ENCODE measurements around the gene COX4I2.

COX4I2 gene

DNA sequence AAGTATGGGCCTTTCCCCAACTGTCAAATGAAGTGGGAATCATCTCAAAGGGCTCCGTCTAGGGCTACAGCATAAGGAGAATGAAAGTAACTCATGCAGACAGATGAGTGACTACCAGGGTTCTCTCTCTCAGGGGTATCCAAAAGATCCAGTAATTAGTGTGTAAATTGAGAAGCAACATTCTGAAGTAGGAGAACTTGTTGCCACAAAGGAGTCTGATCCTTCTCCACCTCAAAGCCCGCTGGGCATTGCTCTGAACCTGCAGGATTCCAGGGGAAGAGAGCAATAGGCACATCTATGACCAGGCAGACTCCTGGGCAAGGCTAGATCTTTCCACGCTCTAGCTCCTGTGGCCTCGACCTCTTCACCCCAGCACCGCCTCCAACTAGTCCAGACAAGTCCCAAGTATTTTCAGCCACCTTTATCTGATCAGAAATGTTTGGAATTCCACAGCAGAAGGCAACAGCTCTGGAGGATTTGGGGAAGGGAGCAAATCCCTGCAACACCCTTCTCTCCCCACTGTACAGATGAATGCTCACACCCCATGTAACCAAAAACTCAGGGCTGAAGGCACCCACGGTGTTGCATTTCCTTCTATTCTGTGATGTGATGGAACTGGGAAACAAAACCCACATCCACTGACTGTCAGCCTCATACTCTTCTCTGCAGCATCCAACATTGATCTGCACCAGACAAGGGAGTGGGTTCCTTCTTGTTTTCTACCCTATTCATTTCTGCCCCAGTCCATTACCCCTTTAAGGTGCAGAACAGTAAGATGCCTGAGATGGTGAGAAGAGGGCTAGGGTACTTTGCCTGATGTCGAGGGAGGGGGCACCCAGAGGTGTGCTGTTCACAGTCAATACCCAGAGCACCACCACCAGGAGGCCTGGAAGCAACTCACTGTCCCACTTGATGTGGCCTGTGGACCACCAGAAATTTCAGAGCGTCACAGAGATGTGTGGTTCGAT lies 41.0 kb downstream of the COX4I2 start:
- no peak for DNase-seq

DNA sequence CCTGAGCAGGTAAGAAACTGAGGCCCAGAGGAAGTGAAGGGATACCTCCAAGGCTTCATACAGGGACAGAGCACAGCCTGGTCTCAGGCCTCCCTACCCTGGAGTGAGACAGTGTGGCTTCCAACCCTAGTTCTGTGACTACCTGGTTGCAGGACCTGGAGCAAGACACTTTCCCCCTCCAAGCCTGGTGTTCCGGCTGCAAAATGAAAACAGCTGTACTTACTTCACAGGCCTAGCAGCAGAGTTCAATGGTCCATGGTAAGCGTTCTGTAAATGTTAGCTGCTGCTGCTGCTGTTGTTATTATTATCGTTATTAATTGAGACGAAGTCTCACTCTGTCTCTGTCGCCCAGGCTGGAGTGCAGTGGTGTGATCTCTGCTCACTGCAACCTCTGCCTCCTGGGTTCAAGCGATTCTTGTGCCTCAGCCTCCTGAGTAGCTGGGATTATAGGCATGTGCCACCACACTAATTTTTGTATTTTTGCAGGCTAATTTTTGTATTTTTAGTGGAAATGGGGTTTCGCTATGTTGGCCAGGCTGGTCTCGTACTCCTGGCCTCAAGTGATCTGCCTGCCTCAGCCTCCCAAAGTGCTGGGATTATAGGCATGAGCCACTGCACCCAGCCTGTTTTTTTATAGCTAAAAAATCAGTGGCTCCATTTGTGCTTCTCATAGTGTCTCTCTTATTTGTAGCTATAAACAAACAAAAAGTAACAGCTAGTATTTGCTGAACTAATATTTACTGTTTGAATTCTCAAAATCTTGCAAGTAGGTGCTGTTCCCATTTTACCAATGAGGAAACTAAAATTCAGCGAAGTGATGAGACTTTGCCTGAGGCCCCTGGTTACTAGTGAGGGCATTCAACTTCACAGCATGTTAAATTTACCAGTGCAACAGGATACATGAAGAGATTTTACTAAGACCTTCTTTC lies 41.9 kb downstream of the COX4I2 start:
- no peak for DNase-seq

DNA sequence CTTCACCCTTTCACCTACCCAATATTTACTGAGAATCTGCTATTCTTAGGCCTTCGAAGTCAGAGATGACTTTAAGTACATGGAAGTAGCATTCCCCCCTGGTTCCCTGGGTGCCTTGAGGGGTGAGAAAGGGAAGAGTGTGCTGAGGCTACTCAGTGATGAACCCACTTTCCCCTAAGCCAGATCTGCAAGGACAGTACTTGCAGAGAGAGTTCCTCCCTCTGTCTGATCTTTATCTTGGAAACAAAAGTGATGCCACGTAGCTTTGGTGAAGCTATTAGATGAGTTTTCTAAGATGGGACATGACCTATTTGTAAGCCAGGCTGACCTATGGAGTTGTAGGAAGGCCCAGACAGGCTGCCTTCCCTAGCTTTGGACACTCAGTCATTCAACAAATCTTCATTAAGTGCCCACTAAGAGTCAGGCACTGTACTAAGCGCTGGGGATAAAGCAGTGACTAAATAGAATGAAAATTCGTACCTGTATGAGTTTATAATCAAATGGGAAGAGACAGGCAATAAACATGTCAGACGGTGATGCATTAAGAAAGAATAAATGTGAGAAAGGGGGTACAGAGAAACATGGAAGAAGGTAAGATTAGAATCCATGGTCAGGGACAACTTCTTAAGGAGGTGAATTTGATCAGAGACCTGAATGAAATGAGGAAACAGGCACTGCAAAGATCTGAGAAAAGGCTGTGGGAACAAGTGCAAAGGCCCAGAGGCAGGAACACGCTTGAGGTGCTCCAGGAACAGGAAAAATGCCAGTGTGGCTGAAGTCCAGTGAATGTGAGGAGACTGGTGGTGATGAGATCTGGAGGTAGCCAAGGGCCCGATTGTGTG lies 42.8 kb downstream of the COX4I2 start:
- no peak for DNase-seq

DNA sequence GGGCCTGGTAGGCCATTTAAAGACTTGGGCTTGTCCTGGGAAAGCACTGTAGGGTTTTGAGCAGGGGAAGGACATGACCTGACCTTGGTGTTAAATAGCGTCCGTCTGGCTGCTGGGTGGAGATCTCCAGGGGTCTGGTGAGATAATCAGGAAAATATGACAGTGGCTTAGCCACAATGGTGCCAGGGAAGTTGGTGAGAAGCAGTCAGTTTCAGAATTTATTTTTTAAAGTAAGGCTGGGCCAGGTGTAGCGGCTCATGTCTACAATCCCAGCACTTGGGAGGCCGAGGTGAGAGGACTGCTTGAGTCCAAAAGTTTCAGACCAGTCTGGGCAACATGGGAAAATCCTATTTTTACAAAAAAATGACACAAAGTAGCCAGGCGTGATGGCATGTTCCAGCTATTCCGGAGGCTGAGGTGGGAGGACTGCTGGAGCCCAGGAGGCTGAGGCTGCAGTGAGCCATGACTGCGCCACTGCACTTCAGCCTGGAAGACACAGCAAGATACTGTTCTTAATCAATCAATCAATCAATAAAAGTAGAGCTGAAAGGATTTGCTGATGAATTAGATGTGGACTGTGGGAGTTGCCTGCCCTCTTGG lies 43.5 kb downstream of the COX4I2 start:
- no peak for DNase-seq

DNA sequence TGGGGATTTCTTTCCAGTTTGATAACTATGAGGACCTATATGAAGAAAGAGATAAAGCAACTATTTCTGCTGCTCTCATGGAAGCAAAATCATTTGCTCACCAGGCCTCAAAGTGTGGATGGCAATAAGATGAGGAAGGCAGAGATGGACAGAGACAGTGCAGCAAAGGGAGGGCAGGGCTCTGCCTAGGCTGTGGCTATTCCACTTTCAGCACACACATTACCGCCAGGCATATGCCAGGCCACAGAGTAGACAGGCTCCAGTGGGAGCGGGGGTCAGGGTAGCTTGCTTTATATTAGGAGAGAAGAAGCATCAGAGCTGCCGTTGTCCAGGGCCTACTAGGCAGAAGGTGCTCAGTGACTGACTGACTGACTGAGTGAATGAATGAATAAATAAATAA lies 44.1 kb downstream of the COX4I2 start:
- DNase-seq, result no peak

DNA sequence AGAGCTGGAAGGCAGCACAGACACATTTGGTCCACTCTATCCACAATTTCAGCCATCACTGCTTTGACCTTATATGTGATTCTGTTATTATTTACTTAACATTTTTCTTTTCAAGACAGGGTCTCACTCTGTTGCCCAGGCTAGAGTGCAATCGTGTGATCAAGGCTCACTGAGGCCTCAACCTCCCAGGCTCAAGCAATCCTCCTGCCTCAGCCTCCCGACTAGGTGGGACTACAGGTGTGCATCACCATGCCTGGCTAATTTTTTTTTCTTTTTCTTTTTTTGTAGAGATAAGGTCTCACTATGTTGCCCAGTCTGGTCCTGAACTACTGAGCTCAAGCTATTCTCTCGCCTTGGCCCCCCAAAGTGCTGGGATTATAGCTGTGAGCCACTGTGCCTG lies 44.6 kb downstream of the COX4I2 start:
- DNase-seq, result no peak

DNA sequence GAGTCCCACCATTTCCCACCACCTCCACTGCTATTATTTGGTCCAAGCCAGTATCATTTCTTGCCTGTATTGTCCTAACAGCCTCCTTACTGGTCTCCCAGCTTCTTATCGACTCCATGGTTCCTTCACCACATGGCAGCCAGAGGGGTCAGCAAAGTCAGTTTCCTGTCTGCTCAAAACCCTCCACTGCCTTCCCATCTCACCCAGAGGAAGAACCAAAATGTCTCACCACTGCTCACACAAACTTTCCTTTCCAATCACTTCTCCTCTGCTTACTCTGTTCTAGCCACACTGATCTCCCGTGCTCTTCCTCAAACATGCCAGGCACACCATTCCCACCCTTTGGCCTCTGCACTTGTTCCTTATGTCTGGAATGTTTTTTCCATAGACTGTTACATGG lies 45.2 kb downstream of the COX4I2 start:
- DNase-seq, result no peak

DNA sequence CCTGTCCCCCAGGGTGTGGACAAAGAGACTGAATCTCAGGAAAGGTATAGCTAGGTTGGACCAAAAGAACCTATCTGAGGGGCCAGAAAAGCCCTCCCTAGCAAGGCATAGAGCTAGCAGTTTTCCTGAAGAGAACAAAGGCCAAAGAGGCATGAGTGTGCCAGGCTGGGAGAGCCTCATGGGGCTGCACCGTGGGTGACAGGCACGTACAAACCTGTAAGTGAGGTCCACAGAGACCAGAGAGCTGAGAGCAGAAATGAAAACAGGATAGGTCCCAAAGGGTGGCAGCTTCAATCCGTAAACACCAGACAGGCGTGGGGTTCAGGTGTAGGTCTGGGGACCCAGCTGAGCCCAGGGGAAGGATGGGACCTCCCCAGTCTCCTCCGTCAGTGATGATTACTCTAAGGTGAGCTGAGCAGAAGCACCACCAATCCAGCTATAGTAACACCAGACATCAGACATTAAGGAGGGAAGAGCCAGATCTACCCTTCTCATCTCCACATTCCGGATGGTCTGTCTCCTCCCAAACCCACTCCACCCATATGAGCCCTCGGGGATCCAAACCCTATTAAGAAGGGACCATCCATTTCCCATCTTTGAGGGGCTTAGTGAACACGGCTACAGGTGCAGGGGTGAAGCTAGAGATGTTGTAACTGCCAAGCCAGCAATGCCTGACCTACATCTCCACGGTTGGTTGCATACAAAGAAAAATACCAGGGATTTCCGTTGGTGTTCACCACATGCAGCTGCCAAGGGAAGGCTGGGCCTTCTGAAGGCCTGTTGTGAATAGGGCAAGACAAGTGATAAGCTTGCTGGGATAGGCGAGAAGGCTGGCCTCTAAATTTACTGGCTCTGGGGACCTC lies 46.7 kb downstream of the COX4I2 start:
- DNase-seq, result no peak

DNA sequence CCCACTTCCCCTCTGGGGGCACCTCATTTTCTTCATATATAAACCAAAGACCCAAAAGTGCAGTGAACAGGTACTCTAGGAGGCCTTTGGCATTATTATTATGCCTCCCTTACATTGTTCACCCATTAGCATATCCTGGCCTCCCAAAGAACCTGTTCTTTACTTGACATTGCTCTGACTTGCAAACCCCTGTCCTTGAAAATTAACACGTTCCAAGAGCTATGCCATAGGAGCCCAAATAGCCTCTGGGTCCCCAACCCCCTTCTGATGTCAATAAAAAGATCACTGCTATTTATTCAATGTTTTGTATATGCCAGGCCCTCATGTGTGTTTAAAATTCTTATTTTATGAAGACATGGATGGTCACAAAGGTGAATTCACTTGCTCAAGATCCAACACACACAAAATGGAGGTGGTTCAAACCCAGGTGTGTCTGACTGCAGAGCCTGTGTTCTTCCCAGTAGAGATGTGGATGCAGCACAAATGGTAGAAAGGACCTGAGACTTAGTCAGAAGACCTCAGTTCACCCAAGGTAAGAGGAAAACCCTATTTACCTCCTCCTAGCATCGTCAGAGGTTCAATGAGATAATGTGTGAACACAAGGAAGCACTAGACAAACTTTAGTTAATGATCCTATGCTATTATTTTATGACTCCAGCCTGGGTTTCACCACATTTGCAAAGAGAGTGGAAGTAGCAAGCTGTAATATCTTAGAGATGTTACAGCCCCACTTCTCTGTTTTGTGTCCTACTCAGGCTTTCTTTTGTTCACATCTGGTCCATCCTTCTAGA lies 48.3 kb downstream of the COX4I2 start:
- DNase-seq, result no peak

DNA sequence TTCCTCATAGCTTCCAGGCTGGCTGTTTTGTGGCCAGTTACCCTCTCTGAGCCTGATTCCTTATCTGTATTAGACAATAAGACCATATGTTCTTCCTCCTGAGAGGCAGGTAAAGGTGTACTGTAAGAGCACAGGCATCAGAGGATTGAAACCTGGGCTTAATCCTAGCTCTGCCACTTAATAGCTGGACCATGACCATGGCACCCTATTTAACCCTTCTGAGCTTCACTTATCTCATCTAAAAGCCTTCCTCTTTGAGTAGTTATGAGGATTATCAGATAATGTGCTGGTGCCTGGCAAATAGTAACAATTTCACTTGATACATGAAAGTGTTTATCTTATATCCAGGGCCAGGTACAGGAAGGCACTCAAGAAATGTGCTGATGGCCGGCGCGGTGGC lies 50.1 kb downstream of the COX4I2 start:
- no peak for DNase-seq

DNA sequence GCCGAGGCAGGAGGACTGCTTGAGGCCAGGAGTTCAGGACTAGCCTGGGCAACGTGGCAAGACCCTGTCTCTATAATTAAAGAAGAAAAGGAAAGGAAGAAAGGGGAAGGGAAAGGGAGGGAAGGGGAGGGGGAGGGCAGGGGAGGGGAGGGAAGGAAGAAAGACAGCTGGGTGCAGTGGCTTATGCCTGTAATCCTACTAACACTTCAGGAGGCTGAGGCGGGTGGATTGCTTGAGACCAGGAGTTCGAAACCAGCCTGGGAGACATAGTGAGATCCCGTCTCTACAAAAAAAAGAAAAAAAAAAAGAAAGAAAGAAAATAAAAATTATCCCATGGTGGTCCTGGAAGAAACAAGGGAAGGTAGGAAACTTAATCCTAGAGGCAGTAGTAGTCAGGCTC lies 51.4 kb downstream of the COX4I2 start:
- DNase-seq, result no peak

DNA sequence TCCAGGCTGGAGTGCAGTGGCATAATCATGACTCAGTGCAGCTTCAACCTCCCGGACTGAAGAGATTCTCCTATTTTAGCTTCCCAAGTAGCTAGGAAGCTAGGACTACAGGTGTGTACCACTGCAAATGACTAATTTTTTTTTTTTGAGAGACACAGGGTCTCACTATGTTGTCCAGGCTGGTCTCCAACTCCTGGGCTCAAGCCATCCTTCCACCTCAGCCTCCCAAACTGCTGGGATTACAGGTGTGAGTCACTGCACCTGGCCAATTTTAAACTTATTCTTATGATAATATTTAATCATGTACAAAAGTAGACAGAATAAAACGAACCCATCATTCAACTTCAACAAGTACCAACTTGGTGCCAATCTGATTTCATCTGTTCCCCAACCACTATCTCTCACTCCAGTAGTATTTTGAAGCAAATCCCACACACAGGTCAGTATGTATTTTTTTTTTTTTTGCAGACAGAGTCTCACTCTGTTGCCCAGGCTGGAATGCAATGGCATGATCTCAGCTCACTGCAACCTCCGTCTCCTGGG lies 52.5 kb downstream of the COX4I2 start:
- DNase-seq, result no peak

DNA sequence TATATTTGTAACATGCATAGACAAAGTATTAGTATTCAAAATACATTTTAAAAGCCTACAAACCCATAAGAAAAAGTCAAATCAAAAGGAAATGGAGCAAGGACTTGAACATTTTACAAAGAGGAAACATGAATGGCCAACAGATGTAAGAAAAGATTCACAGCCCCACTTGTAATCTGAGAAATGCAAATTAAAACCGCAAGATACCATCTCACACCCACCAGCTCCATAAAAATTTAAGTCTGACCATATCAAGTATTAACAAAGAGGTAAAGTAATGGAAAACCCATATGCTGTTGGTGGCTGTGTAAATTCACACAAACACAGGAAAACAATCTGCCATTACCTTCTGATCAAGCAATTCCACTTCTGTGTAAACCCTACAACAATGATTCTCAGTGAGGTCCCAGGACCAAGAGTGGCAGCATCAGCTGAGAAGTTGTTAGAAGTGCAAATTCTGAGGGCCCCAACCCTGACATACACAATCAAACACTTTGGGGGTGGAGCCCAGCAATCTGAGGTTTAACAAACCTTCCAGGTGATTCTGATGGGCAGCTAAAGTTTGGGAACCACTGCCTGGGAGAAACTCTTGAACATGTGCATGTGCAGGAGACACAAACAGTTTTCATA lies 54.0 kb downstream of the COX4I2 start:
- DNase-seq, result no peak

DNA sequence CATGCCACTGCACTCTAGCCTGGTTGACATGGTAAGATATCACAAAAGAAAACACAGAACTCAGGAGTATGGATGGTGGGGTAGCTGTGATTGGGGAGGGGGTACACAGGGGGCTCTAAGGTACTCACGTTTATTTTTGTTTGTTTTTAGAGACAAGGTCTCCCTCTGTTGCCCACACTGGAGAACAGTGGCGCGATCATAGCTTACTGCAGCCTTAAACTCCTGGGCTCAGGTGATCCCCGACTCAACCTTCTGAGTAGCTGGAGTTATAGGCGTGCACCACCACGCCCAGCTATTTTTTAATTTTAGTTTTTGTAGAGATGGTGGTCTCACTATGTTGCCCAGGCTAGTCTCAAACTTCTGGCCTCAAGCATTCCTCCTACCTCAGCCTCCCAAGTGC lies 55.7 kb downstream of the COX4I2 start:
- no peak for DNase-seq

DNA sequence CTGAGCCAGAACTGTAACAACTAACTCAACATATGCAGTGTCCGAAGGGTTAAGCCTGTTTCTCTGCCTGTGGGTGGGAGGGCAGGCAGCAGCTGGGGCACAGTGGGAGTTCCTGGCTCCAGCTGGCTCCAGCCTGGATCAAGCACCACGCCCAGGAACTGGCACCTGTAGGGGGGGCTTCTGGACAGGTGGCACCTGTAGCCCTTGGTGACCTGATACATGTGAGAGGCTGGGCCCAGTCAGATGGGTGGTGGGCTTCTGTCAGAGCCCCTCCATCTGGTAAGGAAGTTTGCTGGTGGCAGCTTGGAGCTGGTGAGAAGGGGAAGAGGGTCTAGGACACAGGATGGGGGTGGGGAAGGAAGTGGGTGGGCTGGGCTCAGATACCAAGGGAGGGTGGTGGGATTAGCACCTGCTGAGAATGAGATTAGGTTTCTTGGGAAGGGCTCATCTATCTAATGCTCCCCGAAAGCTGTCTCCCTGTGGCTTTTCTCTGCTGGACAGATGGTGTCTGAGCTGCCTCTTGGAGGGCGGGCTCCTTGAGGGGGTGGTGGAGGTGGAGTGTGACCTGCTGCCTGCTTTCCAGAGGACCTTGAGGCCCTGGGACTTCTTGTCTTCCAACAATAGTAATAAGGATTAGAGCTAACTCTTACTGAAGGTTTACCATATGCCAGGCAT lies 56.4 kb downstream of the COX4I2 start:
- DNase-seq, result no peak

All from stimulated activated naive CD4-positive, alpha-beta T cell (primary cell).